HG03575 (cell line): ENCODE measurements around the gene MAN2A1.
"Not testable (repeated sequence)": the region's sequence is repeated elsewhere in the genome, so short reads cannot be mapped to it uniquely, and the experiment has no call there.

ENCODE experiments used
- ATAC-seq: cut with Tn5 transposase; IDR thresholded peaks from one replicate; pipeline ENCODE4 v1.9.1; 2021; ENCODE audit not compliant: unreplicated experiment, insufficient number of reproducible peaks, low FRiP score; ENCODE audit errors: extremely low read depth

MAN2A1 gene

GRCh38 chr5:109786206-109786855 lies 96.6 kb downstream of the MAN2A1 start:
- ATAC-seq: no peak

GRCh38 chr5:109788596-109788995 lies 98.9 kb downstream of the MAN2A1 start:
- ATAC-seq: peak; percentile 91

- ATAC-seq: no peak
Observed at GRCh38 chr5:109792613-109793012, 102.9 kb downstream of the MAN2A1 start.

- ATAC-seq: no peak
Observed at GRCh38 chr5:109803854-109804253, 114.1 kb downstream of the MAN2A1 start.

GRCh38 chr5:109805472-109805871 lies 115.7 kb downstream of the MAN2A1 start:
- no peak for ATAC-seq

- no peak for ATAC-seq
Observed at GRCh38 chr5:109805883-109806282, 116.2 kb downstream of the MAN2A1 start.

- ATAC-seq: no peak
Observed at GRCh38 chr5:109812698-109813097, 123.0 kb downstream of the MAN2A1 start.

GRCh38 chr5:109816732-109817131 lies 127.0 kb downstream of the MAN2A1 start:
- no peak for ATAC-seq

GRCh38 chr5:109819878-109820277 lies 130.2 kb downstream of the MAN2A1 start:
- ATAC-seq: no peak

- no peak for ATAC-seq
Observed at GRCh38 chr5:109823597-109823996, 133.9 kb downstream of the MAN2A1 start.

GRCh38 chr5:109825450-109825849 lies 135.7 kb downstream of the MAN2A1 start:
- ATAC-seq: no peak

- ATAC-seq: no peak
Observed at GRCh38 chr5:109826426-109826825, 136.7 kb downstream of the MAN2A1 start.

GRCh38 chr5:109829331-109829730 lies 139.6 kb downstream of the MAN2A1 start:
- ATAC-seq: no peak

- ATAC-seq: no peak
Observed at GRCh38 chr5:109830955-109831502, 141.3 kb downstream of the MAN2A1 start.

GRCh38 chr5:109832207-109833188 lies 142.8 kb downstream of the MAN2A1 start:
- ATAC-seq: not testable (repeated sequence)

- no peak for ATAC-seq
Observed at GRCh38 chr5:109833946-109834345, 144.2 kb downstream of the MAN2A1 start.

GRCh38 chr5:109836280-109836679 lies 146.6 kb downstream of the MAN2A1 start:
- ATAC-seq: no peak

- no peak for ATAC-seq
Observed at GRCh38 chr5:109837231-109837861, 147.6 kb downstream of the MAN2A1 start.

- no peak for ATAC-seq
Observed at GRCh38 chr5:109838157-109838556, 148.4 kb downstream of the MAN2A1 start.
